ENCODE data around the gene OR51B4.

OR51B4 gene

GRCh38 chr11:5277807-5278382 is 23.9 kb downstream of the OR51B4 start:
- TF ChIP-seq CTCF (IDR thresholded peaks at IDR 0.05; ENCODE audit: low read depth, low read length, missing control alignments), result no peak
- in situ Hi-C loops (cut with HindIII; ENCODE audit: low sequenced_read_pairs), result no loop called here
- H3K4me3 ChIP-seq (ENCODE audit: low read depth, low read length), result no peak overlapping the region
- DNase-seq (ENCODE audit: low read depth), result no peak

GRCh38 chr11:5276697-5277096 is 25.0 kb downstream of the OR51B4 start:
- in situ Hi-C loops (cut with HindIII; ENCODE audit: low sequenced_read_pairs), result no loop called here
- TF ChIP-seq CTCF (IDR thresholded peaks at IDR 0.05; ENCODE audit: low read depth, low read length, missing control alignments), result no peak
- DNase-seq (ENCODE audit: low read depth), result no peak
- H3K4me3 ChIP-seq (ENCODE audit: low read depth, low read length), result no peak overlapping the region

- TF ChIP-seq CTCF (IDR thresholded peaks at IDR 0.05; ENCODE audit: low read depth, low read length, missing control alignments), result no peak
- no peak overlapping the region for H3K4me3 ChIP-seq (ENCODE audit: low read depth, low read length)
- DNase-seq (ENCODE audit: low read depth), result no peak
- in situ Hi-C loops (cut with HindIII; ENCODE audit: low sequenced_read_pairs), result no loop called here
These were observed 26.2 kb downstream of the OR51B4 start for GRCh38 chr11:5275369-5276110.

GRCh38 chr11:5274395-5274794 is 27.4 kb downstream of the OR51B4 start:
- no peak overlapping the region for H3K4me3 ChIP-seq (ENCODE audit: low read depth, low read length)
- no peak for TF ChIP-seq CTCF (IDR thresholded peaks at IDR 0.05; ENCODE audit: low read depth, low read length, missing control alignments)
- in situ Hi-C loops (cut with HindIII; ENCODE audit: low sequenced_read_pairs), result no loop called here
- DNase-seq (ENCODE audit: low read depth), result no peak

GRCh38 chr11:5272395-5273017 is 29.2 kb downstream of the OR51B4 start:
- in situ Hi-C loops (cut with HindIII; ENCODE audit: low sequenced_read_pairs), result no loop called here
- no peak for TF ChIP-seq CTCF (IDR thresholded peaks at IDR 0.05; ENCODE audit: low read depth, low read length, missing control alignments)
- no peak for DNase-seq (ENCODE audit: low read depth)
- no peak overlapping the region for H3K4me3 ChIP-seq (ENCODE audit: low read depth, low read length)

GRCh38 chr11:5269715-5270147 is 32.0 kb downstream of the OR51B4 start, which contains the start of gene HBE1:
HBE1 (minus strand) TSS chr11:5269945; CDS start chr11:5269890, 55 bp downstream.
- in situ Hi-C loops (cut with HindIII; ENCODE audit: low sequenced_read_pairs), result no loop called here
- TF ChIP-seq CTCF (IDR thresholded peaks at IDR 0.05; ENCODE audit: low read depth, low read length, missing control alignments), result no peak
- no peak for DNase-seq (ENCODE audit: low read depth)
- no peak within 1 kb of the TSS for H3K4me3 ChIP-seq (ENCODE audit: low read depth, low read length)
